Neural cell (in vitro differentiated cells): Measurements from ENCODE around the gene PPARG.

Source experiments
- CTCF ChIP-seq: fragments of 450-650 bp; IDR thresholded peaks from 2 replicates; pipeline ENCODE4 v1.5.1; 2014; ENCODE audit warnings: antibody characterized with exemption, mild to moderate bottlenecking, moderate library complexity; ENCODE audit not compliant: poor library complexity, severe bottlenecking
- POLR2AphosphoS5 ChIP-seq: IDR thresholded peaks from 2 replicates; pipeline ENCODE4 v1.6.1; 2012
- RAD21 ChIP-seq: fragments of 450-650 bp; conservative IDR thresholded peaks from 2 replicates; pipeline ENCODE4 v1.6.1; 2014; ENCODE audit warnings: antibody characterized with exemption, mild to moderate bottlenecking, moderate library complexity
- SMC3 ChIP-seq: fragments of 450-650 bp; conservative IDR thresholded peaks from 2 replicates; pipeline ENCODE4 v1.6.1; 2014; ENCODE audit warnings: antibody characterized with exemption, mild to moderate bottlenecking, moderate library complexity; ENCODE audit not compliant: poor library complexity

- TF ChIP-seq SMC3 (no peak), POLR2AphosphoS5 (no peak), RAD21 (no peak), CTCF (no peak)
Observed at GRCh38 chr3:12451960-12452359, 163.1 kb downstream of the PPARG start.
